AG09309 (cell line): Measurements from ENCODE around the gene QSOX2.

Experiments used
- DNase-seq: peaks from one replicate; pipeline ENCODE4 v3.0.0-alpha.2; 2010; ENCODE audit warnings: low read depth
- H3K4me3 ChIP-seq: 2 replicates; pipeline ENCODE4 v1.5.1; 2011; ENCODE audit warnings: mild to moderate bottlenecking, low read depth, low read length, moderate library complexity; ENCODE audit not compliant: control insufficient read depth
- TF ChIP-seq, protein P1 (sequence below): IDR thresholded peaks from 2 replicates; pipeline ENCODE4 v1.5.1; 2011; ENCODE audit warnings: mild to moderate bottlenecking, low read depth, low read length, inconsistent platforms; ENCODE audit not compliant: insufficient read depth, control insufficient read depth; ENCODE audit errors: missing control alignments

Gene QSOX2

GRCh38 chr9:136225366-136225747 lies 20.3 kb downstream of the QSOX2 start:
- DNase-seq = no peak

DNA sequence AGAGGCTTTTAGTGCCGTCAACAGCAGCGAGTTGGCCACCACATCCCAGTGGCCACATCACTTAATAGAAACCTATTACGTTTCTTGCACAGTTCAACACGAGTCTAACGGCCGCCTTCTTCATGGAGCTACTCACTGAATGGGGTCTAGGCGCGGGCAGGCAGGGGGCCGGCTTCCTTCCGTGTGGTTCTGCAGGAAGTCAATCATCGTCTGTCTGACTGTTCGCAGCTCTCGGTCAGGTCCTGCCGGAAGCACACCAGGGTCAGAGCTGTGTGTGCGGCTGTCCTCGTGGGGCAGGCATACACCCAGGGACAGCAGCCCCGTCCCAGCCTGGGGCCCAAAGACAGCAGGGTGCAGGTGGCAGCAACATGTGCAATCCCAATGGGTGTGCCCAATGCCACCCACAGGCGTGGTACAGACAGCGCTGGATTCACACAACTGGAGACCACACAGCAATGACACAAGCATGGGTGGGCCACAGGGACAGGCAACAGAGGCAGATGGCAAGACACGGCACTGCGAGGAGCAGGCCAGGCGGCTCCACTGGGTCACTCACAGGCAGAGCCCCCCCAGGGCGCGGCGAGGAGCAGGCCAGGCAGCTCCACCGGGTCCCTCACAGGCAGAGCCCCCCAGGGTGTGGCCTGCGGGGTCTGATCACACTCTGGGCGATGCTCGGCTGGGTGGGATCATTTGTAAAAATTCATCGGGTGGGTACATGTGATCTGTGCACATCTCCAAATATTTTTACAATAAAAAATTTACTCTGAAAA lies 21.6 kb downstream of the QSOX2 start:
- H3K4me3 ChIP-seq = no peak overlapping the region
- DNase-seq = no peak
- TF ChIP-seq, protein P1, sequence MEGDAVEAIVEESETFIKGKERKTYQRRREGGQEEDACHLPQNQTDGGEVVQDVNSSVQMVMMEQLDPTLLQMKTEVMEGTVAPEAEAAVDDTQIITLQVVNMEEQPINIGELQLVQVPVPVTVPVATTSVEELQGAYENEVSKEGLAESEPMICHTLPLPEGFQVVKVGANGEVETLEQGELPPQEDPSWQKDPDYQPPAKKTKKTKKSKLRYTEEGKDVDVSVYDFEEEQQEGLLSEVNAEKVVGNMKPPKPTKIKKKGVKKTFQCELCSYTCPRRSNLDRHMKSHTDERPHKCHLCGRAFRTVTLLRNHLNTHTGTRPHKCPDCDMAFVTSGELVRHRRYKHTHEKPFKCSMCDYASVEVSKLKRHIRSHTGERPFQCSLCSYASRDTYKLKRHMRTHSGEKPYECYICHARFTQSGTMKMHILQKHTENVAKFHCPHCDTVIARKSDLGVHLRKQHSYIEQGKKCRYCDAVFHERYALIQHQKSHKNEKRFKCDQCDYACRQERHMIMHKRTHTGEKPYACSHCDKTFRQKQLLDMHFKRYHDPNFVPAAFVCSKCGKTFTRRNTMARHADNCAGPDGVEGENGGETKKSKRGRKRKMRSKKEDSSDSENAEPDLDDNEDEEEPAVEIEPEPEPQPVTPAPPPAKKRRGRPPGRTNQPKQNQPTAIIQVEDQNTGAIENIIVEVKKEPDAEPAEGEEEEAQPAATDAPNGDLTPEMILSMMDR = no peak

More at GRCh38 chr9:136225366-136225747, 20.3 kb downstream of the QSOX2 start:
- TF ChIP-seq, protein P1 = no peak
- no peak overlapping the region for H3K4me3 ChIP-seq

DNA sequence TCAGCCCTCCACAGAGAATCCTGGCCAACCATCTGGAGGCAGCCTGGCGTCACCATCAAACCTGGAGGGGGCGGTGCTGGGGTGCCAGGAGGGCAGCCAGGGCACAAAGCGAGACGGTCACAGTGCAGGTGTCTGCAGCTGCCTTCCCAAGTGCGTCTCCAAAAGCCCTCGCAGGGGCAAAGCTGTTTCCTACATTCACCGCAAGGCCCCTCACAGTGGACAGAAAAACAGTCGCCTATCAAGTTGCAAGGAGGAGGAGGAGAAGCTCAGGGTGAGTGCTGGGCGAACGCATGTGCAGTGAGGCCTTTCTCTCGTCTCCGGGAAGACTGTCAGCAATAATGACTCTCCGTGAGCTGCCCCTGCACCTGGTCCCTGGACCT lies 22.7 kb downstream of the QSOX2 start:
- TF ChIP-seq, protein P1 = no peak
- H3K4me3 ChIP-seq = no peak overlapping the region
- DNase-seq = no peak

DNA sequence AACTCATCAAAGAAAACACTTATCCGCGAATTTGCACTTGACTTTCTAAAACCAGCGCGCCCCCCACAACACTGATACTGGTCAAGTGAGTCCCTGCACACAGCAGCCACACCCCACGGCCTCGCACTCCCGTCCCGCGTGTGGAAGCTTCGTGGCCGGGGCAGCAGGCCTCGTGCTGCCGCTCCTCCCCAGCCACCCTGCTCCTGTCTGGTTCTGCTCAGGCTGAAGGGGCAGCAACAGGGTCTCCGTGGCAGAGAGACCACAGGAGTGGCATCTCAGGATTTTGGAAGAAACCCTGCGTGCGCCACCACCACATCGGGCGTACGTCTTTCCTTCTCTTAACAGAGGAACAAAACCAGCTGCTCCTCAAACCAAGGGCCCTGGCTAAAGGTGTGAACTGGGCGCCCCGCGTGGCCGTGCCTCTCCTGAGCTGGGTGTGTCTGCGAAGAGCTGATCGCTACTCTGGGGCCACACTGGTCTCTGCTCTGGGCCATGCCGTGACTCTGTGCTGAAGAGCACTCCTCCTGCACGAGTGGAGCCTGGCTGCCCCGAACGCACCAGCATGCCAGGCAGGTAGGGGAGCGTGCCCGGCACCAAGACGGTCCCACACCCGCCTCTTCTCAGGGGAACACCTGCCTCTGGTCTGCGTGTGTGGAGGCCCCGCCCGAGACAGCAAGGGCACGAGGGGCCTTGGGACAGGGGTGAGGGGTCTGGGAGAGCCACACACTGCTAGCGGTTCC lies 23.3 kb downstream of the QSOX2 start:
- TF ChIP-seq, protein P1 = no peak
- no peak overlapping the region for H3K4me3 ChIP-seq
- no peak for DNase-seq

DNA sequence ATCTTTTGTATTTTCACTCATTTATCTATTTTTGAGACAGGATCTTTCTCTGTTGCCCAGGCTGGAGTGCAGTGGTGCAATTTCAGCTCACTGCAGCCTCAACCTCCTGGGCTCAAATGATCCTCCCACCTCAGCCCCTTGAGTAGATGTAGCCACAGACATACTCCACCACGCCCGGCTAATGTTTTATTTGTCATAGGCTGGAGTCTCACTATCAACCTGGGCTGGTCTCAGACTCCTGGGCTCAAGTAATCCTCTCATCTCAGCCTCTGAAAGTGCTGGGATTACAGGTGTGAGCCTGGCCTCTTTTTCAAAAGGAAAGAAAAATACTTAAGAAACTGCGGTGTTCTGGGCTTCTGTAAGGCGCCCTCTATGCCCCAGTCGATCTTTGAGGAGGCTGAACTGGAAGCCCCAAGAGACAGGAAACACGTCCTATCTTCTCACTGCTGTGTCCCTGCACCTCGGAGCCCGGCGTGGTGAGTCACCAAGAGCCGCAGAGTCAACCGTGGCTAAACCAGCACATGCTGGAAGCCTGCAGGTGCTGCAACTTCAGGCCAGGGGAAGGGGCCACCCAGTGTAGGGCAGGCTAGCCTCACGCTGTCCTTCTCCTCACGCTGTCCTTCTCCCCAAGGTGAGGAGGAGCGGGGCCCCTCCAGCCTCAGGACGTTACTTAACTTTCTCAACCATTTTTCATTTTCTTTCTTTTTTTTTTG lies 25.4 kb downstream of the QSOX2 start:
- no peak overlapping the region for H3K4me3 ChIP-seq
- TF ChIP-seq, protein P1 = no peak
- no peak for DNase-seq

GRCh38 chr9:136219276-136219675 lies 26.3 kb downstream of the QSOX2 start:
- peak; percentile 17 for DNase-seq
- no peak overlapping the region for H3K4me3 ChIP-seq
- TF ChIP-seq, protein P1 = no peak
